ENCODE measurements around the gene GBP3. TPM values are rescaled to one million over a fixed set of nuclear protein-coding genes. Genes with fewer than 3 reads are reported as not detected.

Gene GBP3
- total RNA-seq, 1 donor from 2014 or later: 10.1 TPM

DNA sequence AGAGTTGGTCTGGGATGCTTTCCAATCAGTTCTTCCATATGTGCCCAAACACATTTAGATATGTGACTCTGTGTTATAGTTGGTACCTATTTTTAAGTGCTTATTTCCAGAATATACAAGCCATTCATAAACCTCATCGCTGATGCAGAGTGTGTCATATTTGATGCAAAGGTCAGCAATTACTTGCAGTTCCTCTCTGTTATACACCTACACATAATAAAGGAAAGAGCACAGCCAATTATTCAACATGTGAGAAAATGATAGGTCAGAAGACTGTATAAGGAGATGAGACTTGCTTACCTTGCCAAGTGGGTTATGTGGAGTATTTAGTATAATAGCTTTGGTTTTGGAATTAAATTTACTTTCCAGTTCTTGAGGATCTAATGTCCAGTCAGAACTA, 61.6 kb downstream of the GBP3 start:
- Mint-ChIP-seq H3K4me3 (ENCODE audit: unreplicated experiment) (no peak overlapping the region), H3K9me3 (ENCODE audit: low read depth) (no peaks in the 10 kb centered on the region), H3K27ac (ENCODE audit: unreplicated experiment) (no peak overlapping the region), H3K27me3 (ENCODE audit: low read depth) (no peaks in the 10 kb centered on the region), H3K36me3 (ENCODE audit: low read depth) (peaks cover 29% of the 10 kb centered on the region), H3K4me1 (ENCODE audit: low read depth) (no peaks in the 10 kb centered on the region)
- DNase-seq (ENCODE audit: low spot score): no peak
- TF ChIP-seq, protein P1, sequence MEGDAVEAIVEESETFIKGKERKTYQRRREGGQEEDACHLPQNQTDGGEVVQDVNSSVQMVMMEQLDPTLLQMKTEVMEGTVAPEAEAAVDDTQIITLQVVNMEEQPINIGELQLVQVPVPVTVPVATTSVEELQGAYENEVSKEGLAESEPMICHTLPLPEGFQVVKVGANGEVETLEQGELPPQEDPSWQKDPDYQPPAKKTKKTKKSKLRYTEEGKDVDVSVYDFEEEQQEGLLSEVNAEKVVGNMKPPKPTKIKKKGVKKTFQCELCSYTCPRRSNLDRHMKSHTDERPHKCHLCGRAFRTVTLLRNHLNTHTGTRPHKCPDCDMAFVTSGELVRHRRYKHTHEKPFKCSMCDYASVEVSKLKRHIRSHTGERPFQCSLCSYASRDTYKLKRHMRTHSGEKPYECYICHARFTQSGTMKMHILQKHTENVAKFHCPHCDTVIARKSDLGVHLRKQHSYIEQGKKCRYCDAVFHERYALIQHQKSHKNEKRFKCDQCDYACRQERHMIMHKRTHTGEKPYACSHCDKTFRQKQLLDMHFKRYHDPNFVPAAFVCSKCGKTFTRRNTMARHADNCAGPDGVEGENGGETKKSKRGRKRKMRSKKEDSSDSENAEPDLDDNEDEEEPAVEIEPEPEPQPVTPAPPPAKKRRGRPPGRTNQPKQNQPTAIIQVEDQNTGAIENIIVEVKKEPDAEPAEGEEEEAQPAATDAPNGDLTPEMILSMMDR (IDR thresholded peaks at IDR 0.05): no peak

Other genes with a start within 250 kb of the GBP3 start
- gene GTF2B, start 131.3 kb downstream of the GBP3 start, total RNA-seq: 18.8 to 24.9 TPM (median 19.6 TPM) in 3 replicates
- gene KYAT3, start 30.2 kb downstream of the GBP3 start, total RNA-seq: 26.1 to 31.1 TPM (median 26.9 TPM) in 3 replicates
- 5.6 to 7.5 TPM (median 5.9 TPM) in 3 replicates for gene RBMXL1, start 30.2 kb downstream of the GBP3 start, total RNA-seq
- 10.6 to 12.9 TPM (median 12.3 TPM) in 3 replicates for gene GBP1, start 42.3 kb upstream of the GBP3 start, total RNA-seq
- 0.42 to 0.56 TPM in 2 of 3 replicates, not detected in the other for gene GBP2, start 103.2 kb upstream of the GBP3 start, total RNA-seq
- gene GBP7, start 153.1 kb upstream of the GBP3 start, total RNA-seq: not detected in 3 replicates
- gene GBP4, start 176.1 kb upstream of the GBP3 start, total RNA-seq: not detected in 3 replicates
- gene GBP5, start 250.0 kb upstream of the GBP3 start, total RNA-seq: not detected in 3 replicates

Data from chondrocyte (in vitro differentiated cells).